Measurements from ENCODE around the gene NXF1.

Gene NXF1

GRCh38 chr11:62753736-62754603 is 51.3 kb downstream of the NXF1 start, which contains the start of gene ZBTB3 (continued):
- TF ChIP-seq HIC1 (tag by site-specific recombination; IDR thresholded peaks at IDR 0.05), result peak; percentile 72
- TF ChIP-seq ZBTB49 (tag by site-specific recombination; IDR thresholded peaks at IDR 0.05; ENCODE audit: low read depth), result no peak
- no peak for TF ChIP-seq YY1 (tag by site-specific recombination; IDR thresholded peaks at IDR 0.05)
- TF ChIP-seq ZNF830 (tag by site-specific recombination; IDR thresholded peaks at IDR 0.05; ENCODE audit: low read depth), result no peak
- TF ChIP-seq ZNF707 (tag by site-specific recombination; IDR thresholded peaks at IDR 0.05), result no peak
- peak; percentile 61 for TF ChIP-seq ZNF600 (tag by site-specific recombination; IDR thresholded peaks at IDR 0.05)
- TF ChIP-seq ZNF324 (tag by site-specific recombination; IDR thresholded peaks at IDR 0.05), result no peak
- no peak for TF ChIP-seq ZNF362 (tag by site-specific recombination; IDR thresholded peaks at IDR 0.05)
- no peak for TF ChIP-seq INSM2 (tag by site-specific recombination; IDR thresholded peaks at IDR 0.05)
- no peak for TF ChIP-seq ZNF555 (tag by site-specific recombination; conservative IDR thresholded peaks at IDR 0.05)
- no peak for TF ChIP-seq WT1 (tag by site-specific recombination; IDR thresholded peaks at IDR 0.05)
- TF ChIP-seq ZNF510 (tag by site-specific recombination; IDR thresholded peaks at IDR 0.05; ENCODE audit: insufficient replicate concordance), result no peak
- no peak for TF ChIP-seq SCRT1 (tag by site-specific recombination; IDR thresholded peaks at IDR 0.05; ENCODE audit: borderline replicate concordance)
- TF ChIP-seq ZNF670 (tag by site-specific recombination; IDR thresholded peaks at IDR 0.05; ENCODE audit: low read depth), result no peak
- no peak for TF ChIP-seq MZF1 (tag by site-specific recombination; IDR thresholded peaks at IDR 0.05; ENCODE audit: borderline replicate concordance)
- no peak for TF ChIP-seq ZNF133 (tag by site-specific recombination; IDR thresholded peaks at IDR 0.05)
- peak; percentile 82 for TF ChIP-seq GLIS1 (tag by site-specific recombination; IDR thresholded peaks at IDR 0.05)
- no peak for TF ChIP-seq ZFP37 (tag by site-specific recombination; IDR thresholded peaks at IDR 0.05)
- TF ChIP-seq ZNF292 (tag by site-specific recombination; IDR thresholded peaks at IDR 0.05; ENCODE audit: borderline replicate concordance, low read depth), result no peak
- no peak for TF ChIP-seq ELK4 (IDR thresholded peaks at IDR 0.05; ENCODE audit: borderline replicate concordance, low read depth, low read length)
- TF ChIP-seq SP2 (tag by site-specific recombination; IDR thresholded peaks at IDR 0.05), result peak; percentile 99
- no peak for TF ChIP-seq ZNF404 (tag by site-specific recombination; IDR thresholded peaks at IDR 0.05)
- TF ChIP-seq TRIM28 (IDR thresholded peaks at IDR 0.05; ENCODE audit: borderline replicate concordance, low read length), result no peak
- no peak for TF ChIP-seq ZNF214 (tag by site-specific recombination; IDR thresholded peaks at IDR 0.05; ENCODE audit: borderline replicate concordance)
- TF ChIP-seq ZNF660 (tag by site-specific recombination; IDR thresholded peaks at IDR 0.05), result no peak
- TF ChIP-seq ZNF560 (tag by site-specific recombination; IDR thresholded peaks at IDR 0.05; ENCODE audit: borderline replicate concordance), result no peak
- TF ChIP-seq KLF16 (tag by site-specific recombination; IDR thresholded peaks at IDR 0.05), result peak; percentile 73
- peak; percentile 94 for TF ChIP-seq ZBTB17 (tag by site-specific recombination; IDR thresholded peaks at IDR 0.05)

Measured in HEK293 (cell line).